Stimulated activated naive CD4-positive, alpha-beta T cell (primary cell): Measurements from ENCODE around the gene KMT2A.
A peak's percentile ranks its signal among the peaks of the same experiment; 100 is the strongest.
"Not testable (repeated sequence)": the region's sequence is repeated elsewhere in the genome, so short reads cannot be mapped to it uniquely, and the experiment has no call there.

Experiments
- DNase-seq, 6 experiments: peaks; one replicate each; lab custom pipeline; 2025; lab: John Stamatoyannopoulos, UW

The KMT2A gene

DNA sequence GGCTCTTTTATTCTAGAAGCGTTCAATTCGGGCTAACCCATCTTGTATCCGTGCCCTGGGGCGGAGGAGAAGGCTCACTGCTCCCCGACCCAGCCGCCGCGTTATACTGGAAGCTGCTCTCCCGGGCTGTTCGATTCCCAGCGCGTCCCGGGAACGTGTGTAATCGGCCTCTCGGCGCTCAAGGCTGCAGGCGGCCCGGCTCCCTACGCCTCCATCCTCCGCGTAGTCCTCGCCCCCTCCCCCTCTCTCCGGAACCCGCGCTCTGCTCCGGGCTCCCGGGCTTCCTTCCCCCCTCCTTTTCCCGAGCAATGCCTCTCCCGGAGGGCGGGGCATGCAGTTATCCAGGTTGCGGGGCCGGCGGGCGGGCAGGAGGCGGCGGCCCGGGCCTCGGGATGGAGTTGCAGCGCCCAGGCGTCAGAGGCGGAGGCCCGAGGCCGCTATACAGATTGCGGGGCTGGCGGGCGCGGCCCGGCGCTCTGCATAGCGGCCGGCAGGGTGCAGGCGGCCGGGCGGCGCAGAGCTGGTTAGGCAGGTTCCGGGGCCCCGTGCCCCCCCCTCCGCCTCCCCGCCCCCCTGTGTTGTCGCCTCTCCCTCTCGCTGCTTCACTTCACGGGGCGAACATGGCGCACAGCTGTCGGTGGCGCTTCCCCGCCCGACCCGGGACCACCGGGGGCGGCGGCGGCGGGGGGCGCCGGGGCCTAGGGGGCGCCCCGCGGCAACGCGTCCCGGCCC is at the start of gene KMT2A:
Gene KMT2A (plus strand): TSS at position 600 of the 732 bp plus-strand sequence. CDS start 21 bp downstream, at position 621.
- peak; percentile 87 to 99 (median 94) for DNase-seq

DNA sequence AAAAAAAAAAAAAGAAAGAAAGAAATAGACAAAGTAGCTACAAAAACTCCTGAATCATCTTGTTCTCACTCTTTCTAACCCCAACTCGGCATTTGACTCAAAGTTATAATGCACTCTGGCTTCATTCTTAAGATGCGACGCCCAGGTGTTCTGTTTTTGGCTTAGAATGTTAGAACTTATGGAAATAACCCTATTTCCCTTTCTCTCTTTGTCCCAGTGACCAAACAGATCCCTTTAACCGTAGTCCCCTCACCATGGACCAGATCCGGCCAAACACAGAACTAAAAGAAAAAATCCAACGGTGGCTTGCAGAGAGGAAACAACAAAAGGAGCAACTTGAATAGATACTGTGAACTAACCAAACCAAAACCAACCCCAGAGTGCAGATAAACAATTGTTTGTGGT is 40.2 kb upstream of the KMT2A start:
- no peak for DNase-seq

DNA sequence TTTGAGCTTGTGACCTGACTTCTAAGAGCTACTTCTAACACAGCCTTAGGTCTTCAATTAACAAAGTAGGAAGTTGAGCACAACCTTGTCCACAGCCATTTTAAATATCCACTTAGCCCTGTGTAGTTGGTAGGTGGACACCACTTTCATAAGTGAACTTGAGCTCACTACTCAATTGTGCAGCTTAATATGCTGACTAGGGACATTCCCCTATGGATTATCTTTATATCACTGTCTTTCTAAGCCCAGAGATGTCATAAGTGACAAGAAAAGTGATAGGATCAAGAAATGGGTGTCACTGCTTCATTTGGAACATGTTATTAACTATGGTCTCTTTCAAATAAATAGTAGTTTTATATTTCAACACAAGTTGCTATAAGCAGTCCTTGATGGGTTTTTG is 38.8 kb upstream of the KMT2A start:
- no peak for DNase-seq

DNA sequence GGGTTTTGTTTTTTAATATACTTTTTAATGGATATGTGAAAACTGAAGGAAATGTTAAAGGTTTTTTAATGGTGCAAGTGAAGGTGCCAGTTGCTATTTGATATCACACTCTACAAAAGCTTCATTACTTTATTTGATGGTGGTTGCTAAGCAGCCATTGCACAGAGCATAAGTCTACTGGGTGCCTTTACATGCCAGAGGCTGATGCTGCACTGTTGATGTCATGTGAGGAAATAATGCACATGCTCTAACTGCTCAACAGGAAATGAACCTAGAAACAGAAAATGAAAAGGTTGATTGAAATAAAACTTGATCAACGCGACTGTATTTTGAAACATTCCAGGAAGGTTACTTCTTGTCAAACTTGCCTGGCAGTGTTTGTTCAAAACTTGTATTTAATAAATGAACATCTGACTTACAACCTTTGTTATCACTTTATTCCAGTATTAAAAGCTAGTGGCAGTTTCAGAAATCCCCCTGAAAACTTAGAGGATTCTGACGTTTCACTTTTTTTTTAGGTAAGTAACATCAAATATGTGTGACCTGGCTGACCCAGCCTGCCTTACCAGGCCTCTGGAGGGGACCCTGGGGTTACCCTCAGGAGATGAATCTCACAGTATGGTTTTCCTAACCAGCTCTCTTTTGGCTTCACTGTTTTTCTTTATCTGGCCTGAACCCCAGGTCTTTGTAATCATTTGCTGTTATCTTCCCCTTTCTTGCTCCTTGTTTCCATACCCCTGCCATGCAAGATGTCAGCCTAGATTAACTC is 37.3 kb upstream of the KMT2A start:
- peak; percentile 10 to 87 (median 76) for DNase-seq

DNA sequence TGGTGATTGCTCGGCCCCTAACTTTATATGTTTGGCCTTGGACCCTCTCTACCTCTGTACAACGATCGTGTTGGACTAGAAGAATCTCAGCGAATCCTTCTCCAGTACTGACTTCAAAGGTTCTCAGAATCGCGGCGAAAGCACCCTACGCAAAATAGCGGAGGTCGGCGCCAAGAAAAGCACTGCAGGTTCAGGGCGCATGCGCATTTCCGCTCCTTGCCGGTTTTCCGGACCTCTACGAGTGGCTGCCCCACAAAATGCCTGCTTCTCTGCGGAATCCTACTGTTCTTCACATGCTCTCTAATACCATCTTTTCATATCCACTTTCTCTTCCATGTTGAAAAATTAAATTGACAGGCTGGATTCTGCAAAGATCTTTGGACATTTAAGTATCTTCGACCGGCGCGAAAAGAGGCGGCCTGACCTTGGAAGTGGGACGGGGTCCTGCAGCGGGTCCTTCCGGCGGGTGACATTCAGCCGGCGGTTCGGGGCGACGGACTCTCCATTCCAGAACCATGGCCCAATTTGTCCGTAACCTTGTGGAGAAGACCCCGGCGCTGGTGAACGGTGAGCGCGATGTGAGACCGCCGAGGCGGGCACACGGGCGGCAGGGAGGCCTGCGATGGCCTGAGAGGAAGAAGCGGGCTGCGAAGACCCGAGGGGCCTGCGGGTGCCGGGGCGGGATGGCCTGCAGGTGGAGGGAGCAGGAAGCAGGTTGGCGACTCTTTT is 35.0 kb upstream of the KMT2A start, which contains the start of gene ATP5MG:
Gene ATP5MG (plus strand): TSS at position 456 of the 729 bp plus-strand sequence. CDS start 60 bp downstream, at position 516.
- DNase-seq = peak; percentile 84 to 95 (median 91)

DNA sequence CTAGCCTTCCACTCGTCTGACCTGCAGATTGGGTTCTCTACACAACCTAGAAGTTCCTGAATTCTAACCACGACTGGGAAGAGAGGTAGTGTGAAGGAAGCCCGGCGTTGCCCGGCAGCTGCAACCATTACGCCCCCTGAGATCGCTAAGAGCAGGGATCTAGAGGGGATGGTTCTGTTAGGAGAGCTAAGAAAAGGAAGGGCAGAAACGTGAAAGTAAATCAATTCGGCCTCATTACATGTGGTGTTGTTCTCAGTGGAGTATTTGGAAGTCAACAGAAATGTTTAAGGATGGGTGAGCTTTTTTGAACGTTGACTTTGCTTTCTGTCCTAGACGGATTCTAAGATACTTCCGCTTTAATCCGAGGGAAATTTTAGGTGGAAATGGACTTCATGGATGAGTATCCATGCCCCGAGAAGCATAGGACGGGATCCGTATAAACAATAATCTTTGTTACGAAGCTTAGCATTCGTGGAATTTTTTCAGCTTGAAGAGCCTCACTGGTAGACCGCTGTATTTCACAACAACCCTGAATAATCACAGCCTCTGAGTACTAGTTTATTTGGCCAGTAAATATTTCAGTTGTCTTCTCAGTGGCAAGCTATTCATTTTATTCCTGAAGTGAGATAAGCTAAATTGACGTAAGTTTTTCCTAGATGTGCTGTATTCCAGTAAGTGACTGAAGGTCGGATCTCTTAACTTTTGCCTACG is 34.3 kb upstream of the KMT2A start:
- DNase-seq = no peak

DNA sequence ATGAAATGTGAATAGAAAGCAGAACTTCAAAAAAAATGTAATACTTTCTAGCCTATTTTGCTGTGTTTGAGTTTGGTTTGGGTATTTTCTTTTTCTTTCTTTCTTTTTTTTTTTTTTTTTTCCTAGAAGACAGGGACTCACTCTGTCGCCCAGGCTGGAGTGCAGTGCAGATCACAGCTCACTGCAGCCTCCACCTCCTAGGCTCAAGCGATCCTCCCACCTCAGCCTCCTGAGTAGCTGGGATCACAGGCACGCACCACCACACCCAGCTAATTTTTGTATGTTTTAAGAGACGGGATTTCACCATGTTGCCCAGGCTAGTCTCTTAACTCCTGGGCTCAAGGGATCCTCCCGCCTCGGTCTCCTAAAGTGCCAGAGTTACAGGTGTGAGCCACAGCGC is 33.7 kb upstream of the KMT2A start:
- not testable (repeated sequence) for DNase-seq

DNA sequence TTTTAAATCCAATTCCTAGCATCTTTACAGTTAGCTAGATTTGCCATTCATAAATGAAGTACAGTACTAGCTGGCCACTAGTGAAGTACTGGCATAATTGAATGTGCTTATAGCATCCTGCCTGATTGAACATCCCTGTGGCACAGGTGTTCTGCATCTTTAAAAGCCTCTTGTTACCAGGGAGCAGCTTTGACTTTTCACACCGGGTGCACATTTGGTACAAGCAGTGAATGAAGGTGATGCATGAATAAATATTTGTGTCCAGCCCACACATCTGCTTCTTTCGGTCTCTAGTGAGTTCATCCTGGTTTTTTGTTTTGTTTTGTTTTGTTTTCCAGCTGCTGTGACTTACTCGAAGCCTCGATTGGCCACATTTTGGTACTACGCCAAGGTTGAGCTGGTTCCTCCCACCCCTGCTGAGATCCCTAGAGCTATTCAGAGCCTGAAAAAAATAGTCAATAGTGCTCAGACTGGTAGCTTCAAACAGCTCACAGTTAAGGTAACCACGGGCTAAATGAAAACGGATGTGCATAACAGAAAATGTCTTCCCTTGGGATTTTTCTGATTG is 29.6 kb upstream of the KMT2A start:
- DNase-seq = no peak

DNA sequence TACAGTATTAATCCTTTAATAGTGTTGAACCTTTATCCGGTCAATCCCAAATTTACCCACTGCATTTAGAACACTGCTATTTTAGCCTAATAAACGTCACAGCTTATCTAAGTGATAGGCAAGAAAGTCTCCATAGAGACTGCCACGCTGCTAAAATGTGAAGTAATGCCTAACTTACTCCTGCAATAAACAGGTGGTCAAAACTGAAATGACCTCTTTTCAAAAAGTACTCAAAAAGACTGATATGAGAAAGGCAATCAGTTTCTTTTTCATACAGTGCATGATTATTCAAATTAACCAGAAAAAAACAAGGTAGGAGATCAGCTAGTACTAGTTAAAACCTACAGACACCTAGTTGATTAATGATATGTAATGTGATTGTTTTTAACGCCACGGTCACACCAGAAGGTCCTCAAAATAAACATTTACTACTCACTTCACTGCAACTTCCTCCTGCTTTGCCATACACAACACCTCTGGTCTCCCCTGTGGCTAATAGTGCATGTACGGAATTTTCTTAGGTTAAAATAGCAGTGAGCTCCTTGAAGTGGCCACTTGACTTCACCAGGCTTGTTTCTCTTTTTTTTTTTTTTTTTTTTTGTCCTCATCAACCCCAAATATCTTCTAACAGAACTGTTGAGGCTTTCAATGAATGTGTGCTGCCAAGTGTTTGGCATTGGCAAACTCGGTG is 26.1 kb upstream of the KMT2A start:
- no peak for DNase-seq

DNA sequence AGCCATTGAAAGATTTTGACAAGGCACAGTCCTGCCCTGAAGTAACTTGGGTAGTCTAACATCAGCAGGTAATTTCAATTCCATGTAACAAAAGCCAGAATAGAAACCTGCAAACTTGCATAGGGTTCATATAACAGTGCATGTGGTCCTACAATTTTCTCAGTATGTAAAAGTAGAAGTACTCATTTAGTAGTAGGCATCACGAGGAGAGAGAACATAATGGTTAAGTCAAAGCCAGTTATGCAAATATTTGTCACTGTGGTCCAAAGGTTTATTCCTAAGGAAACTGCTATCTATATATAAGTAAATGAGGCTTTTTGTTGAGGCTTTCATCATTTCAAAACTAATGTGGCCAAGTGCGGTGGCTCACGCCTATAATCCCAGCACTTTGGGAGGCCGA is 24.8 kb upstream of the KMT2A start:
- DNase-seq = no peak

DNA sequence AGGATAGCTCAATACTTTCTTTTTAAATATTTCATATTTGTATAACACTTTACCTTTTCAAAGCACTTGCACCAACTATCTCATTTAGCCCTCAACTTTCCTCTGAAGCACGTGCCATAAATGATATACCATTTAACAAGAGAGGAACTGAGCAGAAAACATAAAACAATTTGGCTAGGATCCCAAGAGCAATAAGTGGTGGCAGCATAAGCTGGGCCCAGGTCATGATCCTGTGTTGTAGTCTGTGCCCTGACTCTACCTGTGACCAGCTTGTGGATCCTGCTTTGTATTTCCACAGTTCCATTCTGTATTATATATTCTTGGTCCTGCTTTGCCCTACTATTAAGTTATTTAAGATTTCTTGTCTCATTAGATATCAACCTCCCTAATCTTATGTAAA is 23.4 kb upstream of the KMT2A start:
- DNase-seq = no peak

DNA sequence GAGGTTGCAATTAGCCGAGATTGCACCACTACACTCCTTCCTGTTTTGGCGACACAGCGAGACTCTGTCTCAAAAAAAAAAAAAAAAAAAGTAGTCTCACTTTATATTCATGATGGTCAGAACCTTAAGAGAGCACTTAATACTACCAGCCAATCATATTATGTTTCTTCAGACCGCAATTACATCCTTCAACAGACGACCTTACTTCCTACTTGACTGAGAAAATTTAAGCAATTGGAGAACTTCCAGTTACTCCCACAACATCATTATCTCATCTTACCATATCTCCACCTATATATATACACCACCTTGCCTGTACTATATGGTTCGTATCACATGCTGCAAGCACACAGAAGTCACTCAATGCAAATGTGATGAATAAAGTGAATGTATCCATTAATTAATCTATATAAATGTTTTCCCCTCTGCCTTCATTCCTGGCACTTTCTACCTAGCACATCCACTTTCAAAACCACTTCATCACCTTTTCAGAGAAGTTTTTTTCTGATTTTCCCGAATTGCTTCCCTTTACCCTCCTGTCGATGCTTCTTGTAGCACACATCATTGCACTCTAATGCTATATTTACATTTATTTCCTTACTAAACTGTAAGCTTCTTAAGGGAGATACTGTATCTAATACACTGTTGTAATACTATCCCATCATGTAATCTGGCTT is 21.1 kb upstream of the KMT2A start:
- no peak for DNase-seq

DNA sequence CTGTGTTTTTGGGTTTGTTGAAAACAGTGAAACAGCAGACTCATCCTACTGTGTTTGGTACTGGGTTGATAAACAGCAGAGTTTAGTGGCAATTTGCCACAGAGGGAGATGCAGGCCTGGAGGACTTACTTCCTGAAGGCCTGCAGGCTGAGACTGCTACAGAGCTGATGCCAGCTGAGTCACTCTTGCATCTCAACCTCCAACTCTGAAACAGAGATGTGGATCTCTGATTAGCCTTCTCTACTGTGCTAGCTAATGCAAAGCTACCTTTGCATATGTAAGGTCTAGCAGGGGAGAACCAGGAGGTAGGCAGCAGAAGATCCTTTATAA is 20.6 kb upstream of the KMT2A start:
- no peak for DNase-seq

DNA sequence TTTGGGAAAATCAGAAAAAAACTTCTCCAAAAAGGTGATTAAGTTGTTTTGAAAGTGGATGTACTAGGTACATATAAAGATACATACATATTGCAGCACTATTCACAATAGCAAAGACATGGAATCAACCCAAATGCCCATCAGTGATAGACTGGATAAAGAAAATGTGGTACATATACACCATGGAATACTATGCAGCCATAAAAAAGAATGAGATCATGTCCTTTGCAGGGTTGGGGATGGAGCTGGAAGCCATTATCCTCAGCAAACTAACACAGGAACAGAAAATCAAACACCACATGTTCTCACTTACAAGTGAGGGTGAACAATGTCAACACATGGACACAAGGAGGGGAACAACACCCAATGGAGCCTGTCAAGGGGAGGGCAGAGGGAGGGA is 19.4 kb upstream of the KMT2A start:
- not testable (repeated sequence) for DNase-seq

DNA sequence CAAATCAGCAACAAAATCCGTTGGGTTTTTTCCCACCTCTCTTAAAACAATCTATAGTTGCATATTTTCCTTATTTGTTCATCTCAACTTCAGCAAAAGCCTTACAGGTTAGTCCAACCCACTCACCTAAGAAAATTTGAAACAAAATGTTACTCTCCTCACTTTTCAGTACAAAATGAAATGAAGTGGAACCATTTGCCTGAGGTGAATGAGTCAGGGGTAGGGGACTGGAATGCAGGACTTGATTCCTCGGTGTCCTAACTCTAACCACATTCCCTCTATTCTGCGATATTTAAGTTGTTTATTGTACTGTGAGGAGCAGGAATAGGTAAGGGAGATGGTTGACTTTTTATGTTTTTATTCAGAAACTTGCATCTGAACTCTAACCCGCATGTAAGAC is 18.5 kb upstream of the KMT2A start:
- no peak for DNase-seq

DNA sequence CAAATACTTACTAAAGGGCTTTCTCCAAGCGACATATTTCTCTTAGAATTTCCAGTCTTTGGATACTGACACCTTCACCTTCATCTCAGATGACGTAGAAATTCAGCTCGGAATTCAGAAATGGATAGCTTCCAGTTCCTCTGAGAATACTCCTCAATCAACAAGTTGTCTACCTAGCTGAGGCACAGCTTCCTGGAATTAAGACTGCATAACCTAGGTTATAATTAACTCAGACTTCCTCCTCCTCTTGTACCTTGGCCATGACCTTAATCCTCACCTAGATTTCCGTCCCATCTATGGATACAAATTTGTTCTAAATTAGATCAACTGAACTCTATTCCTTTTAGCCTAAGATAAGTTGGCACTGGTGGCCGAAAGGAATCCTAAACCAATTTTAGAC is 17.5 kb upstream of the KMT2A start:
- DNase-seq = no peak

DNA sequence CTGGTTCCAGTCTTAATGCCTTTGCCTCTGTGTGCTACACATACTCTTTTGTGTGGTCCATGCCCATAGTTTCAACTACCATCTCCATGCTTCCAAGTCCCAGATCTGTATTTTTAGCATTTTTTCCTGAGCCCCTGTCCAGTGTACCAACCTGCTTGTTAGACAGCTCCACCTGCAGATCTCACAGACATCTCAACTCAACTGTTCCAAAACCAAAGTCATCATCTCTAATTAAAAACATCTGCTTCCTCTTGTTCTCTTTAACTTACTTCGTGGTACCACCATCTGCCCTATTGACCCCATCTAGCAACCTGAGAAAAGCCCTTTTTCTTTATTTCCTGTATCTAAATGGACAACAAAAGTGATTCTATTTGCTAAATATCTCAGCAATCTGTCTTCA is 8.6 kb upstream of the KMT2A start:
- DNase-seq = no peak

DNA sequence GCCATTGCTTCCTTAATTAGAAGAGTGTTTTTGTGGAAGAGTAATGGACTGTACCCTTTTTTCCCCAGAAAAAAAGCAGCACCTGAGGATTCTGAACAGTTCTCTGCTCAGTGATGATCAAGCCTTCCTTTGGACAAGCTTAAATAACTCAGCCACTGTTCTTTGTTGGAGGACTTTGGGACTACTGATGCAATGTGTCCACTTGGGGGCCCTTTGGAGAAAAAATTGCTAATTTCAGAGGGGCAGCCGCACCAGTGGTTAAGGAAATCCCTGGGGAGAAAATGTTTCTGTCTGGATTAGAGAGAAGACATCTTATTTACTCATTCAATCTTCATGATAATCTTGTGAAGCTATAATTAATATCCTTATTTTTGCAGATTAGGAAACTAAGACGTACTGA is 5.3 kb upstream of the KMT2A start:
- DNase-seq = no peak

DNA sequence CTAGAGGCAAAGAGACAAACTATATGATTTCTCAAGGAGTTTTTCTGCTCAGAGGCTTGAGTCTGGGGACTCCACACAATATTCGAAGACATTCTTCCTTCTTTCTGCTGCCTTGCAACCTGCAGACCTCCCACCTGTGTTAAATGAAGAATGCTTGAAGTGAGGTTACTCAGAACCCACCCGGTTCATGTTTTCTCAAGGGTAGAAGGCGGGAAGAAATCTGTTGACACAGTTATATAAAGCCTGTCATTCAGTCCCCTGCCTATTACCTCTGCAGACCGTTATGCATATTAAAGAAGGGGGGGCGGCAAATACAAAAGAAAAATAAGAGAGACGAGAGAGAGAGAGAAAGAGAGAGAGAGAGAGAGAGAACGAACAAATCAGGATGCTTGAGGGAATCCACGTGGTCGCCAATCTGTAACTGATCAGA is 2.2 kb upstream of the KMT2A start:
- DNase-seq = peak in 1 of 6 experiments; percentile 38

DNA sequence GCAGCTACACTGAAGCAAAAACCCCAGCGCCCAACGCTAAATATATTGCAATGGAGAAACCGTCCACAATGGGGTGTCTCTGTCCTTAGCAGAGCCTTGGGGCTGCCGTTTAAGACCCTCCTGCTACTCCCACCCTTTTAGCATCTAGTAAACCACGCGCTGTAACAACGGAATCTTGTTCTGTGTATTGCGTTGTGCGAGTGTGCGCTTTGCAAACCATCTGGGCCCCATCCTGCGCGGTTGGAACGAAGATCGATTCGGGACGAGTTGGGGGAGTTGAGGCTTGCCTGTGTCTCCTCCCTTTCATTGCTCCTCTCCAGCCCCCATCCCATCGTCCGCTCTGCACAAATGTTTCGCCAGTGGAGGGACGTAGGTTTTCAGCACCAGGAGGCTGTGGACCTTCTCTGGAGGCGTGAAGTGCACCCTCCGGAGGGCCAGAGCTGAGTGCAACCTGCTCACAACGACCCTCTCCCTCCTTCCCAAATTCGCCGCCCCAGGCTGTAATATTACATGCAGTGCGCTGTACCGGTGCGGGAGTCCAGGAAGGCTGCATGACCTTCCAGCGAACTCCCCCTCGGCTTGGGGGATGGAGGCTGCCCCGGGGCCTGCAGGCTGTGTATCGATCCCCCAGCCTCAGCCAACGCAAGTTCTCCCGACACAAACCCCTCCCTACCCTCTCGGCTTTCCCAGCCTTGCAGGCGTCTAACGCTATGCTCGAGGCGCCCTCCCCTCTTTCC is 1.6 kb upstream of the KMT2A start:
- peak; percentile 35 to 59 (median 42) for DNase-seq
